HG03575 (cell line): ENCODE results near the gene CDYL2.

Source experiments
- ATAC-seq: cut with Tn5 transposase; IDR thresholded peaks from one replicate; pipeline ENCODE4 v1.9.1; 2021; ENCODE audit not compliant: unreplicated experiment, insufficient number of reproducible peaks, low FRiP score; ENCODE audit errors: extremely low read depth

Gene CDYL2

DNA sequence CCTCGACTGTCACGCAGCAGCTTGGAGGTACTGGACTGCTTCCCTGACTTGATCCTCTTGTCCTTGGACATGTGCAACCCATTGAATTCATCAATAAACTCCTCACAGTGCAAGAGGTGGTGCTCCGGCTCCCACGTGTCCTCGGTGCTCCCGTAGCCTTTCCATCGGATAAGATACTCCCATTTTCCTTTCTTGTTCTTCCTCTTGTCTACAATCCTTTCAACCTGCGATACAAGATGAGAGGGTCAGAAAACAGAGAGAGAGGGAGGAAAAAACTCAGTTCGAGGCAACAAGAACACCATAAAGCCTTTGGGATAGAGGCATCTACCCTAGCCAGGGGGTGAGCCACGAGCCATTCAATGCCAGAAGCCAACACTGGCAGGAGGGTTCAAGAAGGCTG, 119.5 kb downstream of the CDYL2 start:
- ATAC-seq = no peak

DNA sequence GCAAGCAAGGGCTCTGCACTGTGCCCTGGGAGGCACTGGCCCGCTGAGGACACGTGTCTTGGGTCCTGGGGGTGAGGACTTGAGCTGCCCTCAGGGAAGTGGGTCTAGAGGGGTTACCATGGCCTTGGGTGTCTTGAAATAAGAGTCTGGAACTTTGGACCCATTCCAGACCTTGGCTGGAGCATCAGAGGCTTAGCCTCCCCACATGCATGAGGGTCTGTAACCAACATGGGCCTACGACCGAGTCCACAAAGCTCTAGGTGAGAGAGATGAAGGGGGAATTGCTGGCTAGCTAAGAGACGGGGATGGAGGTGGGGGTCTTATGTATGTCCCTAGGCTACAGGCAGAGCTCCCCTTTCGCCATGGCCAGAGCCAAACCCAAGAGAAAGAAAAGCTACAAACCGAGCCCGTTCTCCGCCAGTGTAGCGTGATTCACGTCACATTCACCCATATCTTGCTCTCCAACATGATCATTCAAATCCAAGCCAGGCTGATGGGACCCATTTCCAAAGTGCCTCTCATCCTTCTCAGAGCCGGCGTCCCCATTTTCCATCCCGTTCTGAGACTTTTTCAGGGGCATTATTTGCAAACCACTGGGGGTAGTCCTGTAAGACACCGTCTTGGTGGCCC, 120.1 kb downstream of the CDYL2 start:
- no peak for ATAC-seq

GRCh38 chr16:80683646-80684045, 120.8 kb downstream of the CDYL2 start:
- no peak for ATAC-seq

DNA sequence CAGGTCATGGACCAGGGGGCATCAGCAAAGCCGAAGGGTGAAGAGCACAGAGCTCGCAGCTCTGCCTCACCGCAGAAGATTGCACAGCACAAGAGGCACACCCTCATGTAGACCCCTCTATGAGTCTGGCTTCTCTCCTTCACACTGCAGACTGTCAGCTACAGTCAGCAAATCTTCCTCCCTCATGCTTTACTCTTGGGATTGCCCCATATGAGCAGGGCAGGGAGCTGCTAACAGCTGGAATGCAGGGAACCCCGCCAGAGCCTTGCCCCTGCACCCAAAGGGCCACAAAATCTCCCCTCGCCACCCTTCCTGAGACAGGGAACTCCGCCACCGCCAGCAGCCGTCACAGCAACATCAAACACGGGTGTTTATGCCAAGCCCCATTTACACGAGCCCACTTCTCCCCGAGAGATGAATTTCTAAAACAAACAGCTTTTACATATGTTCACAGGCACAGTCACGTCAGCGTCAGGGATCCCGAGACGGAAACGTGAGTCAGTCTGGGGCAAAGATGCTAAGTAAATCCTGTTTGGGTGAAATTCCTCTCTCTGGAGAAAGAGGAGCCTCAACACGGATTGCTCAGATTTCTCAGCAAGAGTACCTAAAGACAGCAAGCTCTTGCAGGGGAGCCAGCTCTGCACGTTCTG, 121.9 kb downstream of the CDYL2 start:
- ATAC-seq = no peak

DNA sequence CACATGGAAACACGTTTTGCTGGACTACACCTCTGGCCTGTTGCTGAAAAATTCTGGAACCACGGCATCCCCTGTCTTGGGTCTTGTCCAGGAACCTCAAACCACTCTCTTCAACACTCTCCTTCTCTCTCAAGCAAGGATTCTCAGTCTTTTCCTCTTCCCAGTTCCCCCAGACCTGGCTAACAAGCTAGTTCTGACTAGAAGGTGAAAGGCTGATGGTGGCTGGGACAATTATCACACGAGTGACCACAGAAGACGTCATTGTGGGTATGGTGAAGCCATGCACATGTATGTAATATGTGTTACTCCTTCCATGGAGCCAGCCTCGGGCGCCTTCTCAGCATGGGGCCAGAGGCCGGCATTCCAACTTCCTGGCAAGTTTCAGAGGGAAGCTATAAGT, 123.0 kb downstream of the CDYL2 start:
- no peak for ATAC-seq

- ATAC-seq = no peak
Measured at GRCh38 chr16:80680839-80681238, 123.6 kb downstream of the CDYL2 start.

- ATAC-seq = no peak
Measured at GRCh38 chr16:80680046-80680445, 124.4 kb downstream of the CDYL2 start.

DNA sequence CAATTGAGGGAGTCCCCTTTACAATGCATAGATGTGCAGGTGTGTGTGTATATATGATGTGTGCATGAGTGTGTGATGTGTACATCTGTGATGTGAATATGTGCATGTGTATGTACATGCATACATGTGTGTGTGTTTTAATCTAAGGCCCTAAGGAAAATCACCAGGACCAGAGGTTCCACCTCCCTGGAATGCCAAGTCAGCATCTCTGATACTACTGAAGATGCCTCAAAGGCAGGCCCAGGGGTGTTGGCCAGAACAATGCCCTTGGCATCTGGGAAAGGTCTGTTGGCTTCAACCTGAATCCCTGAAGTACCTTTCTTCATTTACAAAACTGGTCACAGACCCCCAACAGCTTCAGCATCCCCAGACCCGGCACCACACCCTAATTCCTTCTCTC, 129.5 kb downstream of the CDYL2 start:
- ATAC-seq = no peak

DNA sequence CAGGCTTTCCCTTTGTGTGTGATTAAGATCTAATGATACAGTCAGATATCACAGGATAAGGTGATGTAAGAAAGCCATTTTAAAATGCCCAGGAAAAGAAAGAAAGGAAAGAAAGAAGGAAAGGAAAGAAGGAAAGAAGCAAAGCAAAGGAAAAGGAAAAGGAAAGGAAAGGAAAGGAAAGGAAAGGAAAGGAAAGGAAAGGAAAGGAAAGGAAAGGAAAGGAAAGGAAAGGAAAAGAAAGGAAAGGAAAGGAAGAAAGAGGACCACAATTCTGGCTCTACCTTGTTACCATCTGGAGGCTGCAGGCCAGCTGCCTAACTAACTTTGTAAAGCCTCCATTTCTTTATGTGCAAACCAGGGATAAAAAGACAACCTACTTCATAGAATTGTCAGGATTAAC, 132.0 kb downstream of the CDYL2 start:
- no peak for ATAC-seq

- ATAC-seq = no peak
Measured at GRCh38 chr16:80671281-80671849, 133.0 kb downstream of the CDYL2 start.

- ATAC-seq = no peak
Measured at GRCh38 chr16:80670170-80670865, 134.1 kb downstream of the CDYL2 start.

DNA sequence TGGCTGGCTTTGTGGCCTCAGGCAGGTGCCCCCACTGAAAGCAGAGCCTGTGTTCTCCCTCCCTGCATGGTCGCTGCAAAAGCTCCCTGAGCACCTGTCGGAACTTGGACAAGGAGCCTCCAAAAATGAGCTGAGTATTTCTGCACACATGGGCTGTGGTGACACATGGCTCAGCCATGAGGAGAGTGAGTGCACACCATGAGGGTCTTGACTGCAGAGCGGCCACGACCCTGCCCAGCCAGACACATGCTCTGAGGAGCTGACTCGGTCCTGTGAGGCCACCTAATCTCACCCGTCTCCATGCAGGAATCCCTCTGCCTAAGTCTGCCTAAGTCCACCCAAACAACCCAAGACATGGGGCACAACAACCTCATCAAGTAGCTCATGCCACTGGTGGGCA, 134.7 kb downstream of the CDYL2 start:
- no peak for ATAC-seq

GRCh38 chr16:80667925-80668324, 136.5 kb downstream of the CDYL2 start:
- ATAC-seq = no peak

GRCh38 chr16:80667251-80667560, 137.2 kb downstream of the CDYL2 start:
- no peak for ATAC-seq

- ATAC-seq = no peak
Measured at GRCh38 chr16:80666378-80667250, 137.8 kb downstream of the CDYL2 start.

GRCh38 chr16:80665356-80665755, 139.0 kb downstream of the CDYL2 start:
- no peak for ATAC-seq

GRCh38 chr16:80664786-80665185, 139.6 kb downstream of the CDYL2 start:
- ATAC-seq = no peak

DNA sequence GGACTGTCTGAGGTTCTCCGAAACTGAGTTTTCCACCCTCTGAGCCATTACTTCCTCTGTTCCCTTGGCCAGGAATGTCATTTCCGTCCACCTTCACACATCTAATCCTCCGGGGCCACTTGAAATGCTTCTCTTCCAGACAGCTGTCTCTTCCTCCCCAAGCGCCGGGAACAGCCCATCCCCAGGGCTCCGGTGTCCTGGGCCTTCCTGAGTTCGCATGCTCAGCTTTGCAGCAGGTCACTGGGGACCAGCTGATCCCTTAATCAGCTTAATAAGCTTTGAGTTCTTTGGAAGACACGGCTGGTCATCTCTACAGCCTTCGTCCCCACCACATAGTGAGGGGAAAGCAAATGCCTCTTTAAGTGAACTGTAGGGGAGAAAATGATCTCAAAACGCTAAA, 140.2 kb downstream of the CDYL2 start:
- ATAC-seq = no peak

GRCh38 chr16:80663078-80663477, 141.3 kb downstream of the CDYL2 start:
- ATAC-seq = no peak
